OCI-LY7 (cell line): Measurements from ENCODE around the gene EMCN. TPM values are rescaled to one million over a fixed set of nuclear protein-coding genes. Genes with fewer than 3 reads are reported as not detected.

Experiments
- BruUV-seq: library from RNA; stranded (reverse); fragments of 400-500 nt; replicated peaks from 2 replicates; lab custom pipeline; 2021; lab: Mats Ljungman, UMichigan
- CTCF ChIA-PET: fragments of 300-600 bp; sonication (Branson Sonifier 250); formaldehyde crosslinking; loops from one replicate; lab custom pipeline; 2022; ENCODE audit warnings: antibody characterized with exemption; ENCODE audit not compliant: unreplicated experiment; lab: Charles Lee
- POLR2A ChIA-PET: fragments of 300-600 bp; sonication (Branson Sonifier 250); formaldehyde crosslinking; loops from one replicate; lab custom pipeline; 2022; ENCODE audit warnings: antibody characterized with exemption; lab: Charles Lee
- DNase-seq: peaks from one replicate; pipeline ENCODE4 v3.0.0-alpha.2; 2015; ENCODE audit warnings: low spot score
- H2AFZ ChIP-seq: fragments of 200-600 bp; sonication (generic), shearing (Covaris generic); 2 replicates; pipeline ENCODE4 v1.6.1; 2014; ENCODE audit warnings: mild to moderate bottlenecking, antibody characterized with exemption, low read length, moderate library complexity
- H3K27ac ChIP-seq: fragments of 200-600 bp; sonication (generic); 2 replicates; pipeline ENCODE4 v1.5.1; 2014; ENCODE audit warnings: mixed run types, low read depth, mild to moderate bottlenecking, moderate library complexity, low read length, inconsistent platforms; ENCODE audit not compliant: poor library complexity, severe bottlenecking
- H3K36me3 ChIP-seq: fragments of 200-600 bp; sonication (generic); 2 replicates; pipeline ENCODE4 v1.6.1; 2014; ENCODE audit warnings: mild to moderate bottlenecking, antibody characterized with exemption, low read length, moderate library complexity, mixed read lengths; ENCODE audit not compliant: insufficient read depth
- H3K4me1 ChIP-seq: fragments of 200-600 bp; sonication (generic); 2 replicates; pipeline ENCODE4 v1.5.1; 2014; ENCODE audit warnings: mild to moderate bottlenecking, low read length; ENCODE audit not compliant: insufficient read depth, poor library complexity, severe bottlenecking
- H3K4me2 ChIP-seq: fragments of 200-600 bp; sonication (generic); 2 replicates; pipeline ENCODE4 v1.6.1; 2014; ENCODE audit warnings: mild to moderate bottlenecking, low read length
- H3K4me3 ChIP-seq: fragments of 200-600 bp; sonication (generic); 2 replicates; pipeline ENCODE4 v1.5.1; 2014; ENCODE audit warnings: mild to moderate bottlenecking, low read depth, low read length; ENCODE audit not compliant: poor library complexity, severe bottlenecking
- H3K79me2 ChIP-seq: fragments of 200-600 bp; sonication (generic); 2 replicates; pipeline ENCODE4 v1.6.1; 2016; ENCODE audit warnings: low read depth, mild to moderate bottlenecking, low read length, moderate library complexity, mixed read lengths; ENCODE audit not compliant: insufficient read depth
- H3K9me2 ChIP-seq: fragments of 200-600 bp; sonication (generic); 2 replicates; pipeline ENCODE4 v1.6.1; 2016; ENCODE audit warnings: mild to moderate bottlenecking, low read length, mixed read lengths; ENCODE audit not compliant: insufficient read depth
- H3K9me3 ChIP-seq: fragments of 200-600 bp; sonication (generic); 2 replicates; pipeline ENCODE4 v1.6.1; 2014; ENCODE audit warnings: mild to moderate bottlenecking, mixed run types, low read length, mixed read lengths
- H4K20me1 ChIP-seq: fragments of 200-600 bp; sonication (generic); 2 replicates; pipeline ENCODE4 v1.6.1; 2014; ENCODE audit warnings: mild to moderate bottlenecking, antibody characterized with exemption, low read length, moderate library complexity, mixed read lengths; ENCODE audit not compliant: insufficient read depth
- EZH2phosphoT487 ChIP-seq: fragments of 200-600 bp; sonication (generic); IDR thresholded peaks from 2 replicates; pipeline ENCODE4 v1.6.1; 2018; ENCODE audit warnings: low read depth, borderline replicate concordance, mild to moderate bottlenecking, mixed run types, antibody characterized with exemption, low read length, moderate library complexity, mixed read lengths
- intact Hi-C: fragments of 100-400 bp; cut with micrococcal nuclease; formaldehyde crosslinking; loops from one replicate; pipeline ENCODE4 v1.10.0; 2022; ENCODE audit not compliant: unreplicated experiment
- total RNA-seq, 2 experiments: library from RNA; depleted of rRNA in 1 of 2; stranded (reverse); fragments of >200 nt in 1 of 2; shearing (Covaris generic) in 1 of 2; gene quantifications; 2 replicates each; pipeline ENCODE4 v1.2.3, GENCODE V29; 2014 to 2022
- TF ChIP-seq, protein P1 (sequence below): fragments of 200-600 bp; sonication (generic); conservative IDR thresholded peaks from 2 replicates; pipeline ENCODE4 v1.5.1; 2014; ENCODE audit warnings: mild to moderate bottlenecking, antibody characterized with exemption, low read length, moderate library complexity, mixed read lengths

The EMCN gene
- total RNA-seq, 2 experiments from 2014 or later, result not detected

- no peaks in the 10 kb centered on the region for H3K36me3 ChIP-seq
- H2AFZ ChIP-seq, result no peak overlapping the region
- H3K9me2 ChIP-seq, result no peaks in the 10 kb centered on the region
- CTCF ChIA-PET, result no interaction called here
- no peak overlapping the region for H3K4me3 ChIP-seq
- POLR2A ChIA-PET, result no interaction called here
- no peaks in the 10 kb centered on the region for H3K79me2 ChIP-seq
- no peak overlapping the region for H3K4me2 ChIP-seq
- no peak overlapping the region for H3K27ac ChIP-seq
- no peaks in the 10 kb centered on the region for H4K20me1 ChIP-seq
- H3K4me1 ChIP-seq, result no peaks in the 10 kb centered on the region
- no TSS peak for BruUV-seq
- no peaks in the 10 kb centered on the region for H3K9me3 ChIP-seq
- peak; percentile 9 for DNase-seq
- no peak for TF ChIP-seq EZH2phosphoT487
- TF ChIP-seq, protein P1, sequence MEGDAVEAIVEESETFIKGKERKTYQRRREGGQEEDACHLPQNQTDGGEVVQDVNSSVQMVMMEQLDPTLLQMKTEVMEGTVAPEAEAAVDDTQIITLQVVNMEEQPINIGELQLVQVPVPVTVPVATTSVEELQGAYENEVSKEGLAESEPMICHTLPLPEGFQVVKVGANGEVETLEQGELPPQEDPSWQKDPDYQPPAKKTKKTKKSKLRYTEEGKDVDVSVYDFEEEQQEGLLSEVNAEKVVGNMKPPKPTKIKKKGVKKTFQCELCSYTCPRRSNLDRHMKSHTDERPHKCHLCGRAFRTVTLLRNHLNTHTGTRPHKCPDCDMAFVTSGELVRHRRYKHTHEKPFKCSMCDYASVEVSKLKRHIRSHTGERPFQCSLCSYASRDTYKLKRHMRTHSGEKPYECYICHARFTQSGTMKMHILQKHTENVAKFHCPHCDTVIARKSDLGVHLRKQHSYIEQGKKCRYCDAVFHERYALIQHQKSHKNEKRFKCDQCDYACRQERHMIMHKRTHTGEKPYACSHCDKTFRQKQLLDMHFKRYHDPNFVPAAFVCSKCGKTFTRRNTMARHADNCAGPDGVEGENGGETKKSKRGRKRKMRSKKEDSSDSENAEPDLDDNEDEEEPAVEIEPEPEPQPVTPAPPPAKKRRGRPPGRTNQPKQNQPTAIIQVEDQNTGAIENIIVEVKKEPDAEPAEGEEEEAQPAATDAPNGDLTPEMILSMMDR, result peak; percentile 72
- intact Hi-C loops, result no loop called here
Observed at GRCh38 chr4:100421361-100421978, 96.4 kb downstream of the EMCN start.

GRCh38 chr4:100420571-100420970 lies 97.3 kb downstream of the EMCN start:
- no peak for DNase-seq
- no peak for TF ChIP-seq EZH2phosphoT487
- TF ChIP-seq, protein P1, result no peak
- H4K20me1 ChIP-seq, result no peaks in the 10 kb centered on the region
- H3K9me3 ChIP-seq, result no peaks in the 10 kb centered on the region
- H3K79me2 ChIP-seq, result no peaks in the 10 kb centered on the region
- no peaks in the 10 kb centered on the region for H3K9me2 ChIP-seq
- no peaks in the 10 kb centered on the region for H3K36me3 ChIP-seq
- no peak overlapping the region for H3K27ac ChIP-seq
- intact Hi-C loops, result no loop called here
- no peak overlapping the region for H2AFZ ChIP-seq
- no peak overlapping the region for H3K4me2 ChIP-seq
- BruUV-seq, result no TSS peak
- POLR2A ChIA-PET, result no interaction called here
- no peak overlapping the region for H3K4me3 ChIP-seq
- CTCF ChIA-PET, result no interaction called here
- H3K4me1 ChIP-seq, result no peaks in the 10 kb centered on the region

DNA sequence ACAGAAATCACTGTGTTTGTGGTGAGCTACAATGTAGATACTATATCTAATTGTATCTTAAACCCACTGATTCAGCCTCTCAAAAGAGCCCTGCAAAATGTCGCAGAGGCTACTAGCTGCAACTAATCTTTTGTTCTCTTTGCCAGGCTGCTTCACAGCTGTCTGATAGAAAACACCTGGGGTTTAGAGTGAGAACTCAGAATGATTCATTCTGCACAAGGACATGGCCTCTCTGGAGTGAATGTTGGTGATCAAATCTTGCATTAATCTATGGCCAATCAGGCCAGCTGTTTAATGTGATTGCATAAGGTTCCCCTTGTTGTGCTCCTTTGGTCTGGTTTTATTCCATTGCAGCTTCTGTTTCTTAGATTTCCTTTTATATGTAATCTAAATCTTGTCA lies 100.3 kb downstream of the EMCN start:
- ChIA-PET CTCF (no interaction called here), POLR2A (no interaction called here)
- no peak for DNase-seq

More for the DNA sequence above, 100.3 kb downstream of the EMCN start:
- no TSS peak for BruUV-seq
- Histone ChIP-seq H3K9me2 (no peaks in the 10 kb centered on the region), H3K79me2 (no peaks in the 10 kb centered on the region), H2AFZ (no peak overlapping the region), H3K27ac (no peak overlapping the region), H3K4me2 (no peak overlapping the region), H3K9me3 (no peaks in the 10 kb centered on the region), H4K20me1 (no peaks in the 10 kb centered on the region), H3K4me3 (no peak overlapping the region), H3K36me3 (no peaks in the 10 kb centered on the region), H3K4me1 (no peaks in the 10 kb centered on the region)
- intact Hi-C loops, result no loop called here
- no peak for TF ChIP-seq EZH2phosphoT487
- TF ChIP-seq, protein P1, result no peak
